GM18526 (cell line): ENCODE data around the gene TRIM66.
A peak's percentile ranks its signal among the peaks of the same experiment; 100 is the strongest.

ENCODE experiments used
- POLR2A ChIP-seq: IDR thresholded peaks from 3 replicates; pipeline ENCODE4 v1.6.1; 2011; ENCODE audit not compliant: insufficient read length; ENCODE audit errors: extremely low read depth

Gene TRIM66, protein sequence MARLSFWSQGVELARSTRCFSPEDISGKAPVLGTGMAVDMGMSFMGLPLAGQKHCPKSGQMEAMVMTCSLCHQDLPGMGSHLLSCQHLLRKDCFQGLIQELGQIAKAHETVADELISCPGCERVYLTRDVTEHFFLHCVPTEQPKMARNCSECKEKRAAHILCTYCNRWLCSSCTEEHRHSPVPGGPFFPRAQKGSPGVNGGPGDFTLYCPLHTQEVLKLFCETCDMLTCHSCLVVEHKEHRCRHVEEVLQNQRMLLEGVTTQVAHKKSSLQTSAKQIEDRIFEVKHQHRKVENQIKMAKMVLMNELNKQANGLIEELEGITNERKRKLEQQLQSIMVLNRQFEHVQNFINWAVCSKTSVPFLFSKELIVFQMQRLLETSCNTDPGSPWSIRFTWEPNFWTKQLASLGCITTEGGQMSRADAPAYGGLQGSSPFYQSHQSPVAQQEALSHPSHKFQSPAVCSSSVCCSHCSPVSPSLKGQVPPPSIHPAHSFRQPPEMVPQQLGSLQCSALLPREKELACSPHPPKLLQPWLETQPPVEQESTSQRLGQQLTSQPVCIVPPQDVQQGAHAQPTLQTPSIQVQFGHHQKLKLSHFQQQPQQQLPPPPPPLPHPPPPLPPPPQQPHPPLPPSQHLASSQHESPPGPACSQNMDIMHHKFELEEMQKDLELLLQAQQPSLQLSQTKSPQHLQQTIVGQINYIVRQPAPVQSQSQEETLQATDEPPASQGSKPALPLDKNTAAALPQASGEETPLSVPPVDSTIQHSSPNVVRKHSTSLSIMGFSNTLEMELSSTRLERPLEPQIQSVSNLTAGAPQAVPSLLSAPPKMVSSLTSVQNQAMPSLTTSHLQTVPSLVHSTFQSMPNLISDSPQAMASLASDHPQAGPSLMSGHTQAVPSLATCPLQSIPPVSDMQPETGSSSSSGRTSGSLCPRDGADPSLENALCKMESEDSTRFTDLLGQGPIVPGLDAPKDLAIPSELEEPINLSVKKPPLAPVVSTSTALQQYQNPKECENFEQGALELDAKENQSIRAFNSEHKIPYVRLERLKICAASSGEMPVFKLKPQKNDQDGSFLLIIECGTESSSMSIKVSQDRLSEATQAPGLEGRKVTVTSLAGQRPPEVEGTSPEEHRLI (N-terminal part only)

DNA sequence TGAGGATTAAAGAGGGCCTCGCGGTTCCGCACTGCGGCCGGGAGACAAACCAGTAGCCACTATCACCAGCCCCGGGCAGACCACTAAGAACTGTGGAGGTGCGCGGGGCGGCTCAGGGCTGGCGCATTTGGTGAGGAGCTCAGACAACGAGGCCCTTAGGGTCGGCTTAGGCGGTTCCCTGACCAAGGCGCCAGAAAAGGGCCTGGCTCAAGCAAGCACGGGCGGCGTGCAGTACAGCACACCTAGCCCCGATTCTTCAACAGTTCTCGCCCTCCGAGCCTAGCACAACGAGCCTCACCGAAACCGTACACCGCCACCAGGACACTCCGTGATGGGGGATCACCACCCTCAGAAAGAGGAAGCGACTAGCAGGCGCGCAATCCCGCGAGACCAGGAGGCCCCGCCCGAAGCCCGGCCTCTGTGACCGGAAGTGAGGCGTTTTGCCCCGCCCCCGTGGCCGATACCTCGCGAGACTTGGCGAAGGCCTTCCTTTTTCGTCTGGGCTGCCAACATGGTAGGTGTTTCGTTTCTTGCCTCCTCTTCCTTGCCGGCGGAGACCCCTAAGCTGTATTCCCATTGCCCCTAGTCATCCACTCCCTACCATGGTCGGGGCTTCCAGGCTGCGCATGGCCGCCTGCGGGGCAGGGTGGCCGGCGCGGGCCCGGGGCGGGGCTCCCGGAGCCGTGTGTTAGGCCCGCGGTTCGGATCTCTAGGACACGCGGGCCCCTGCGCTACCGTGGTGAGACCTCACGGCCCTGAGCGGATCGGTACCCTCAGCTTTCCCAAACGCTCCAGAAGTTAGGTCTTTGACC is at the start of gene TRIM66, which contains the start of gene RPL27A:
Gene TRIM66 (minus strand): TSS at position 363 of the 812 bp plus-strand sequence. CDS start 10,391 bp downstream, outside the sequence.
Gene RPL27A (plus strand): TSS at position 490 of the 812 bp plus-strand sequence. CDS start 22 bp downstream, at position 512.
- TF ChIP-seq POLR2A, result peak; percentile 99

DNA sequence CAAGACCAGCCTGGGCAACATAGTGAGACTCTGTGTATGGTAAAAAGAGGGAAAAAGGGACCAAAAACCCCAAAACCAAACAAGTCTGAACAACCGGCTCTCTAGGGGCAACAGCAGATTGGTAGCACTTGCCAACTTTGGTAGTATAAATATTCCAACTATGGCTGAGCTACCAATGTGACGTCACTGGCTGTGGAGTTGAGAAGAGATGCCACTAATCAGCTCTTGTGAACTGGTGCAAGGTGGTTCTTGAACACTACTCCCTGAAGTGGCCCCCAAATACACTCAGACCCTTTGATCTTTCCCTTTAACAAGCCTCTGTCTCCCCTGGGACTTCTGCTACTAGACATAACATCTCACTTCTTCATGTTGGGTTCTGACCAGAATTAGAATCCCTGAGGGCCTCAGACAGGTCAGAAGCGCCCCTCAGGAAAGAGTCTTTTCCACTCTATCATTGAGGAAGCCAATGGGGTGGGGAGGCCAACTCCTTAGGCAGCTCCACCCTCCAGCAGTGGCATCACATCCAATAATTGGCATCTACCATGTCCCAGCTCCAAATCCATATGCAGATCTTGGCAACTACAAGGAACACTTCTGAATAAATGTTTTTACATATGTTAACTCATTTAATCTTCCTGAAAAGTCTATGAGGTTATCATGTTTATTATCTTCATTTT is 49.3 kb upstream of the TRIM66 start:
- TF ChIP-seq POLR2A, result no peak

DNA sequence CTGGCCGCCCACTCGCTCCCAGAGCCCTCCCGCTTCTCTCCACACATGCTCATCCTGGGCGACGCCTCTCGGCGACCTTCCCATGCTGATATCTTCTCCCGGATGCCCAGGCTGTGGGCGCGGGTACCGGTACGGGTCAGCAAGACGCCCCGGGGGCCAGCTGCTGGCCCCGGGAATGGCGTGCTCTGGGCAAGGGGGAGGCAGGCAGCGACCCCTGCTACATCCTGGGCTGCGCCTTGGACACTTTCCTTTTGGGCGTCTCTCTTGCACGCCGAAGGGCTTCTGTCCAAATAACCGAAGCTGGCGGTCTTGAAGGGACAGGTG is 48.2 kb upstream of the TRIM66 start:
- no peak for TF ChIP-seq POLR2A

DNA sequence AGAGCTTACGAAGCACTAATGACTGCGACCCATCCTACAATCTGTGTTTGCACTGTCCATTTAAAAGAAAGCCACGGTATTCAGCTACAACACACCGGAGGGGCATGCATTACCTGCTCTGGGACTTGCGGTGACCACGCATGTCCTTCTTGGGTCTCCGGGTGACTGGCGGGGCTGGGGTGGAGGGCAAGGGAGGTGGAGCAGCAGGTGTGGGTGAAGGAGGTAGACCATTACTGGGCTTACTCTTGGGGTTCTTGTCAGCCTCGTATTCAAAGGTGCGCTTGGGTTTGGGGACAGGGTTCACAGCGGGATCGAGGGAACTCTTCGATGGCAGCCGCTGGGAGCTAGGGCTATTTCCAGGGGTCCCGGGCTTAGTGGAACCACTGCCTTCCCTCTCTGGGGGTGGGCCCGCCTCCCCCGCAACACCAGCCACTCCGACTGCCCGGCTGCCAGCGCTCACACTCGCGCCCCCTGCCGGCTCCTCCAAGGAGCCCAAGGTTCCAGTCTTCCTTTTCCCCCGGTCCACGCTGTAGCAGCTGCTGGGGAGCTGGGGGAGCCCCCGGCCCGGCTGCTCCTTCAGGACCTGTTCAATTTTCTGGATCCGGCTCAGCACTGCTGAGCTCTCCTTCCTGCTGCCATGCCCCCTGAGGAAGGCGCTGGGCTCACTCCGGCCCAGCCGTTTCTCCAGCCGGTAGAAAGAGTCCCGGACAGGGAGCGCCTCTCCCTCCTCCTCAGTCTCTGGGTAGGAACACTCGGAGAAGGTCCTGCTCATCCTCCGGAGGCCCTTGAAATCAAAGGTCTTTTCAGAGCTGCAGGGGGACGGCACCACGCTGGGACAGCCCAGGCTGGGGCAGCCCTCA is 47.6 kb upstream of the TRIM66 start:
- TF ChIP-seq POLR2A, result no peak

DNA sequence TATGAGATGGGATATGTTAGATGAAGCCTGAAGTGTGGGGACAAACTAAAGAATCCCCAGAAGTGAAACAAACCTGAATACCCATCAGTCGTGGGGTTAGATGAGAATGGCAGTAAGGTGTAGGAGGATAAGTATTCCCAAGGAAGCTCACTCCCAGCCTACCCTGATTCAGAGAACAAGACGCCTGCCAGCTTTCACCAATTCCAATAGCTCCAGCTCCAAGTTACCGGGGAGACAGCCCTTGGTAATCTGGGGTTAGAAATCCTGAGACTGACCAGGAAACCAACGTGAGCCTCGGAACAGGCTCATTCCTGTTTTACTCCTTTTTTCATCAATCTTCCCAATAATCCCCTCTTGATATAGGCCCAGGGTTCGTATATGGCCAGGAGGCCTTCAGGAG is 46.6 kb upstream of the TRIM66 start:
- no peak for TF ChIP-seq POLR2A

DNA sequence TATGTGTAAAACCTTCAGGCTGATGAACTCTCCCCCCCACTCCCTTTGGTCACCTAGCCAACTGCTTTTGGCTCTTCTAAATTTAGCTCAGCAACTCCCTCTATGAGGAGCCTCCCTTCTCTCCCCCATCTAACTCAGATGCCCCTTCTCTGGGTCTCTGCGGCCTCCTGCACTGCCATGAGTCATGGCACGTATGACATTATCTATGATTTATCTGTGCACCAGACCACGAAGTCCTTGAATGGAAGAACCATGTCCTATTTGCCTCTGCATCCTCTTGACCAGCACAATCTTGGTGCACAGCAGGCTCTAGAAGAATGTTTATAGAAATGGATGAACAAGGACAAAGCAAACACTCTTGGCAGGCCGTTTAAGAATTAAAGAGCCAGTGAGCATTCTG is 46.1 kb upstream of the TRIM66 start:
- TF ChIP-seq POLR2A, result no peak

DNA sequence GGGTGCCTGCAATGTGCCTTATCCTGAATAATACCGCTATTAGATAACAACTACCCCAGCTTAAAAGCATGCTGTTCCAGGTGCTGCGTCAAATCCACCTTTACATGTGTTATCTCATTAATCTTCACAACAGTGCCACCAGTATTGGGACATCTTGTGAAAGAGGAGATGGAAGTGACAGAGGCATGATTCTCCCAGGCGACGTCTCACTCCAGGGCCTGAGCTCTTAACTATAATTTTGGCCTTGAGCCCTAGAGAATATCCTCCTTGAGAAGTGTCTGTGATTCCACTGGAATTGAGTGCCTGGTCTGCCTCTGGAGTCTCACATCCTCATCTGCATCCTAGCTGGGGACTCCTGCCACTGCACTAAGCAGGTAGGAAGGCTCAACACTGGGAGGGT is 43.9 kb upstream of the TRIM66 start:
- no peak for TF ChIP-seq POLR2A

DNA sequence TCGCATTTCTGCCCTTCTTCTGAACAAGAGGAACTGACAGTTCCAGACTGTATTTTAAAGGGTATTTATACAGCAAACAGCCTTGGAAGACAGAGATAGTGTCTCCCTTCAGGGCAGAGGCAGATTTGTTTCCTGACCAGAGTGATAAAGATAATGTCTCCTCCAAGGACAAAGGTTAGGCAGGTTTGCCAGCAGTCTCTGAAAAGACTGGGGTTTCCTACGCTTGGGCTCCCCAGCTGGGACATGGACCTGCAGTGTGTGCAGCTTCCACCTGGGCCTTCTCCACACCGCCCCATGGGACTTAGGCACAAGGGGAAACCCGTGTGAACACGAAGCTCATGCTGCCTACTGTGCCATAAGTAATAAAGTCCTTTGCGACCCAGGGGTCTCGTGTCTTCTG is 42.2 kb upstream of the TRIM66 start:
- TF ChIP-seq POLR2A, result no peak

DNA sequence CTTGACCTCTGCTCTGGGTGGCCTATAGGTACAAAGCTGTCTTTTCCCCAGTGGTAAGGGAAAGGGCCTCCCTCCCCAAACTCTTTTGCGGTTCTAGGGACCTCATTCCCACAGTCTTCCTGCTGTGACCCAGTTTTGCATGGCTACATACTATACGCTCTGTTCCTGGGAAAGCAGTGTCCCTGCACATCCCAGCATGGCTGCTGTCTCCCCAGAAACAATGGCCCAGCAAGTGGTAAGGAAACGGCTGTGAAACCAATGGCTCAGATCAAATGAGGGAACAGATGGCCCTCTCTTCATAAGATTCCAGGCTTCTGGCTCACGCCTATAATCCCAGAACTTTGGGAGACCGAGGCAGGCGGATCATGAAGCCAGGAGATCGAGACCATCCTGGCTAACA is 41.2 kb upstream of the TRIM66 start:
- TF ChIP-seq POLR2A, result no peak

DNA sequence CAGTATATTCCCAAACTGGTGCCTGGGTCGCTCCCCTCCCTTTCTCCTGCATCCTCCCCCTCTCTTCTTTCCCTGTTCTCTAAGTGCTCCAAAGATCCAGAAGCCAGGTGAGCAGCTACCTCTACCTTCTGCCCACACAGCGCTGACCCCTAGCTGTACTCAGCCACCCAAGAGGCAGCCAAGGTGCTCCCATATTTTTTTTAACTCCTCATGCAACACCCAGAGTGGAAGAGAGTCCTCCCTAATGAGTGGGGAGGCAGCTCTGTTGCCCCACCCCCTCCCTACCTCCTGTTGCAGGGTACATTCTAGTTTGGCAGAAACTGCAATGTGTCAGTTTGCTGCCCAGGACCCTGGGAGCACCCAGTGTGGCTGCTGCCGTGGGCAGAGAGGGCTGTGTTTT is 40.3 kb upstream of the TRIM66 start:
- TF ChIP-seq POLR2A, result no peak

DNA sequence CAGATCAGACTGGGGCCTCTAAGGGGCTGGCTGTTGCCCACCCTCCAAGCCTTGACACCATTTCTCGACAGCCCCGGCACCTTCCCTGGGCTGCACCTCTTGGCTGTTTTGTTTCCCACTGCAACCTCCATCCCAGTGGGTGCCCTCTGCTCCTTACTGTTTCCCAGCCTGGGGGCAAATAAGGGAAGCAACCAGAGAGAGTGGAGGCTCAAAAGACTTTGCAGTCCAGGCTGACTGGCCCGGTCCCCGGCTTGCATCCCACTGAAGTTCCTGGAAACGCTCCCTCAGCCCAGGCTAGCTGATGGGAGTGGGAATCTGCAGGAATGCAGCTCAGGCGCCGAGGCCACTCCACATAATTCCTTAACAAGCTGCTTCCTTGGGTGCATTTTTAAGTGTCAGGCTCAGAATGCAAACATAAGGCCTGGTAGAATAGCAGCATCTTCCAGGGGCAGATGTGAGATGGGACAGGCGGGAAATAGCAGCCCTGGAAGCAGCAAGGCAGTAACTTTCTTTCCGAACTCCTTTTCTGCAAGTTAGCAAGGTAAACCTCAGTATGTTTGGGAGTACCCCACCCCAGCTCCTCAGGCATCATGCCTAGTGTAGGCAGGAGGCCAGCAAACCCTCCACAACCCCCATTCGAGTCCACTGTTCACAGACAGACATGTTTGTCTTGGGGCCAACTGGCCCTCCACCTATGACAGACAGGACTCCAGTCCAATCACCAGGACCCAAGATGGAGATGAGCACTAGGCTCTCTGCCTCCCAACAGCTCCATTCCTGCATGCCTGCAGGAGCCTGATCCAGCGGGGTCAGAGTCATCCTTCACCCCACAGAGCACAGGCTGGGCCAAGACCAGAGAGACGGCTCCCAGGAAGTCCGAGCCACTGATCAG is 39.4 kb upstream of the TRIM66 start:
- TF ChIP-seq POLR2A, result no peak

DNA sequence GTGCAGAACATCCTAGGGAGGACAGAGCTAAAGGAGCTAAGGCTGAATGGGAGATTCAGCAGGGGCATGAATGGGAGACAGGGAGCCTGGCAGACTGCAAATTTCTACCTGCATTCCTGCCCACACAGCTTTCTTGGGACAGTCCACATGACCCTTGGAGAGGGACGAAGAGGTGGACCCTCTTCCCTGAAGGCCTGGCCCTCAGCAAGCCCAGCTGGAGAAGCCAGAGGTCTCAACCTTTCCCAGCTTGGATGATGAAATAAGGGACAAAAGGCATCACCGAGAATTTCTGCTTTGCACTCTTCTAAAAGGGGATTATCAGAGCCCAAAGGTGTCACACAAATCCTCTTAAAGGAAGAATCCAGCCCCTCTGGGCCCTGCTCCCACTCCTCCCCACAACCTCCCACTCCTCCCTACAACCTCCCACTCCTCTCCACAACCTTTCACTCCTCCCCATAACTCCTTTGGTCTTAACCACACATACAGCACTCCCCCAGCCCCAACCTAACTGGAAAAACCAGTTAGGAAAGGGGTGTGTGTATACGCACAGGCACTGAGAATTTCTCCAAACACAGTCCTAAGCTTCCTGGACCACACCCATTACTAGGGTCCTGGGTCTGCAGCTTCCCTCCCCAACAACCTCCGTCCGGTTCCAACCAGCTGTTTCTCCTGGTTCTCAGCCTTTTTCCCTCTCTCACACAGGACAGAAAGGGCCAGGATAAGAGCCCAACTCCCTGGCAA is 38.6 kb upstream of the TRIM66 start:
- TF ChIP-seq POLR2A, result no peak
